Adrenal gland (tissue), 5 donors: Measurements from ENCODE around the gene AGBL4.

Experiments used
- POLR2A ChIP-seq, 2 donors: fragments of 450-650 bp; IDR thresholded peaks; one replicate each; pipeline ENCODE4 v1.6.1; 2017; ENCODE audit warnings: antibody characterized with exemption in 2 of 2, mild to moderate bottlenecking in 2 of 2, moderate library complexity in 1 of 2
- TF ChIP-seq, protein P1 (sequence below), 6 experiments: fragments of 450-650 bp in 4 of 6; fragments of 200-600 bp in 2 of 6; sonication (generic) in 1 of 6; IDR thresholded peaks; 1 replicate in 5 of 6; 2 replicates in 1 of 6; pipeline versions ENCODE4 v1.5.1 to v1.8.0; 2016 to 2021; ENCODE audit warnings: antibody characterized with exemption in 6 of 6, mild to moderate bottlenecking in 2 of 6, moderate library complexity in 1 of 6
- donor health status: DM: no; HTN: no; CAD: no.

DNA sequence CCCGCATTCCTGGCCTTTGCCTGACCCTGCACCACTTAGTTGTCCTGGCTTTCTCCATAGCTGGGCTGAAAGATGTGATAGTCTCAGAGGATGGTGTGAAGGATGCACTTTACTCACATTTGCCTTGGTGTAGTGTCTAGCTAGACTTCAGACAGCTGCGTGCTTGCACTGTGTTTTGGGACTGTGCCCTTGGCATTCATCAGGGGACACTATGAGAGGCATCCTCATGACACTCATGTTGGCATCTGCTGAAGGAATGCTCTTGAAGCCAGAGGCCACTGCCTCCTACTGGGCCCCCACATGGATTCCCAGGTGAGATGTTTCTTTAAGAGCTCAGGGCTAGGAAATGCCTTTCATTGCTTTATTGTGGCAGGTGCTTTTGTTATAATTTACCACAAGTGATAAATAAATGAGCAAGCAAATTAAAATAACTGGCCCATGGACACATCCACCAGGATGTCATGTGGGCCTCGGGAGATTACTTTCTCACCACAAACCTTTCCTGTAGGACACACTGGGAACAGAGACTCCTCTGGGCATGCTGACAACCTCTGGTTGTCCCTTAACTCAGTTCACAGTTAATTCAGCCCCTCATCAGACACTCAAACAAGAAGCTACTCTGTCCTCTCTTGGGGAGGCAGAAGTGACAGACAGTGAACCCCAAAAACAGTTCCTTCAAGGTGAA is 1452.3 kb downstream of the AGBL4 start:
- TF ChIP-seq, protein P1, sequence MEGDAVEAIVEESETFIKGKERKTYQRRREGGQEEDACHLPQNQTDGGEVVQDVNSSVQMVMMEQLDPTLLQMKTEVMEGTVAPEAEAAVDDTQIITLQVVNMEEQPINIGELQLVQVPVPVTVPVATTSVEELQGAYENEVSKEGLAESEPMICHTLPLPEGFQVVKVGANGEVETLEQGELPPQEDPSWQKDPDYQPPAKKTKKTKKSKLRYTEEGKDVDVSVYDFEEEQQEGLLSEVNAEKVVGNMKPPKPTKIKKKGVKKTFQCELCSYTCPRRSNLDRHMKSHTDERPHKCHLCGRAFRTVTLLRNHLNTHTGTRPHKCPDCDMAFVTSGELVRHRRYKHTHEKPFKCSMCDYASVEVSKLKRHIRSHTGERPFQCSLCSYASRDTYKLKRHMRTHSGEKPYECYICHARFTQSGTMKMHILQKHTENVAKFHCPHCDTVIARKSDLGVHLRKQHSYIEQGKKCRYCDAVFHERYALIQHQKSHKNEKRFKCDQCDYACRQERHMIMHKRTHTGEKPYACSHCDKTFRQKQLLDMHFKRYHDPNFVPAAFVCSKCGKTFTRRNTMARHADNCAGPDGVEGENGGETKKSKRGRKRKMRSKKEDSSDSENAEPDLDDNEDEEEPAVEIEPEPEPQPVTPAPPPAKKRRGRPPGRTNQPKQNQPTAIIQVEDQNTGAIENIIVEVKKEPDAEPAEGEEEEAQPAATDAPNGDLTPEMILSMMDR (IDR thresholded peaks at IDR 0.05): no peak
- TF ChIP-seq POLR2A (IDR thresholded peaks at IDR 0.05): no peak
